Measurements from ENCODE around the gene IFNAR1. TPM values are rescaled to one million over a fixed set of nuclear protein-coding genes. Genes with fewer than 3 reads are reported as not detected.

The IFNAR1 gene
- total and polyA plus RNA-seq, 7 experiments from 2014 or later: 24.7 to 76.2 (median 56.9) TPM

DNA sequence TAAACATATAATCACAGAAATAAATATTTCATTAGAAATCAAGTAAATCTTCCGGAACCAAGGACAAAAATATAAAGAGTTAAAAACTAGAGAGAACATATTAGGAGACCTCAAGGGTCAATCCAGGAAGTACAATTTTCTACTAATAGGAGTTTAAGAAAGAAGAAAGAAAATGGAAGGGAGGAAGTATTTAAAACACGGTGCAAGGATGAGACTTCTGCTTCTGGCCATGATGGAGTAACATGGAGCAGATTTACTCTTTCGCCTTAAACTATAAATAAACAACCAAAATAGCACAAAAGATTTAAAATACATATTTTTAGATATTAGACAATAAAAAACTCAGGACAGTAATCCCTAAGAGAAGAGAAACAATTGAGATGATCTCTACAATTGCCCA, 12.6 kb upstream of the IFNAR1 start:
- no peak overlapping the region for H3K4me3 ChIP-seq (ENCODE audit: low read length)
- DNase-seq (no peak), ATAC-seq (no peak)
- ChIA-PET CTCF (interaction anchor here (0.6 to 0.9 kb wide), 2 partner anchors 73 to 80 kb away, joined by 3 read pairs; no protein-coding TSS in a partner anchor), POLR2A (interaction anchor here (0.6 kb wide), 1 partner anchor 13 kb away, joined by 4 read pairs; the partner anchor contains the start of gene IFNAR1)
- H3K36me3 ChIP-seq (ENCODE audit: control insufficient read depth in 2 of 3, insufficient read depth in 3 of 3, low read length in 3 of 3): no peaks in the 10 kb centered on the region
- peaks cover 3 to 24% (median 20%) of the 10 kb centered on the region in 7 donors for H3K4me1 Mint-ChIP-seq
- no peaks in the 10 kb centered on the region for H3K9me3 ChIP-seq (ENCODE audit: control insufficient read depth in 2 of 3, low read length in 3 of 3)
- no peak overlapping the region for H3K27ac ChIP-seq (ENCODE audit: low read depth, low read length)
- H3K4me1 ChIP-seq (ENCODE audit: control insufficient read depth in 2 of 2, insufficient read depth in 2 of 2, low read length in 2 of 2): peaks cover 0 to 12% of the 10 kb centered on the region in 2 donors
- H3K36me3 Mint-ChIP-seq: peaks cover 0 to 8% (median 0%) of the 10 kb centered on the region in 5 donors
- H3K27ac Mint-ChIP-seq: no peak overlapping the region
- H3K4me3 Mint-ChIP-seq: no peak overlapping the region
- H3K27me3 Mint-ChIP-seq: peaks cover 0 to 25% (median 0%) of the 10 kb centered on the region in 5 donors
- no peaks in the 10 kb centered on the region for H3K27me3 ChIP-seq (ENCODE audit: control insufficient read depth in 2 of 2, insufficient read depth in 2 of 2, low read length in 2 of 2)
- H3K9me3 Mint-ChIP-seq: peaks cover 0 to 7% (median under 1%) of the 10 kb centered on the region in 11 donors
- intact Hi-C loops (cut with micrococcal nuclease): no loop called here

DNA sequence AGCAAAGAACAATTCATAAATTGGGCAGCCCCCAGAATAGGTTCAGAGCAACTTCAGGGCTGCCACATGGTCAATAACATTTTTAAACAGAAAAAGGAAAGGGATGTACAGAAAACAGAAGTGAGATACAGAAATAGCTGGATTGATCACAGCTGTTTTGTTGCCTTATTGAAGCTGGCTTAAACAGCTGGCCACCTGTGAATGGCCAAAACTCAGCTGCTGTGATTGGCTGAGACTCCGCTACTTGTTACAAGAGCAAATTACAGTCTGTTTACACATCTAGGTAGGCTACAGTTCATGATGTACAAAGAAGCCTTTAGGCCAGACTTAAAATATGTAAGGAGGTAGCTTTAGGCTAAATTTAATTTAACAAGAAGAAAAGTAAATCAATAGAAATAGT, 11.6 kb upstream of the IFNAR1 start:
- no peak for DNase-seq
- no peak overlapping the region for H3K27ac ChIP-seq (ENCODE audit: low read depth, low read length)
- Mint-ChIP-seq H3K4me3 (no peak overlapping the region), H3K4me1 (peaks cover 3 to 14% (median 13%) of the 10 kb centered on the region in 7 donors), H3K27ac (no peak overlapping the region), H3K9me3 (peaks cover 0 to 7% (median 0%) of the 10 kb centered on the region in 11 donors), H3K36me3 (peaks cover 0 to 8% (median 0%) of the 10 kb centered on the region in 5 donors), H3K27me3 (peaks cover 0 to 34% (median 0%) of the 10 kb centered on the region in 5 donors)
- intact Hi-C loops (cut with micrococcal nuclease): no loop called here
- H3K4me3 ChIP-seq (ENCODE audit: low read length): no peak overlapping the region
- no peaks in the 10 kb centered on the region for H3K36me3 ChIP-seq (ENCODE audit: control insufficient read depth in 2 of 3, insufficient read depth in 3 of 3, low read length in 3 of 3)
- ChIA-PET POLR2A (interaction anchor here (0.6 to 2.6 kb wide), 4 partner anchors 12 to 51 kb away, joined by 3 to 8 read pairs (median 4); partner anchors contain the start of gene IFNAR1), CTCF (interaction anchor here (0.7 to 1.0 kb wide), 5 partner anchors 13 to 369 kb away, joined by 3 to 5 read pairs (median 3); no protein-coding TSS in a partner anchor)
- peaks cover 0 to 10% of the 10 kb centered on the region in 2 donors for H3K4me1 ChIP-seq (ENCODE audit: control insufficient read depth in 2 of 2, insufficient read depth in 2 of 2, low read length in 2 of 2)
- no peak for ATAC-seq
- H3K27me3 ChIP-seq (ENCODE audit: control insufficient read depth in 2 of 2, insufficient read depth in 2 of 2, low read length in 2 of 2): no peaks in the 10 kb centered on the region
- H3K9me3 ChIP-seq (ENCODE audit: control insufficient read depth in 2 of 3, low read length in 3 of 3): no peaks in the 10 kb centered on the region

DNA sequence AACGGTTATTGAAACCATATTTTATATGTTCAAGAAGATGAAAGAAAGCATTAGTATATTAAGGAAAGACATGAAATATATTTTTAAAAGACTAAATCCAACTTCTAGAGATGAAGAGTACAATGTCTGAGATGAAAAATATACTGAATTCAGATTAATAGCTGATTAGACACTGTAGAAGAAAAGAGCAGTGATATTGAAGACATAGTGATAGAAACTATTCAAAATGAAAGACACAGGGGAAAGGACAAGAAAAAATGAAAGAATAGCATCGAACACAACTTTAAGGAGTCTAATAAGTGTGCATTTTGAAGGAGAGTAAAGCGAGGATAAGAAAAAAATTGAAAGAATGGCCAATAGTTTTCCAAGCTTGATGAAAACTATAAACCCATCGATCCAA, 11.2 kb upstream of the IFNAR1 start:
- CTCF ChIA-PET: interaction anchor here (0.7 to 1.0 kb wide), 3 partner anchors 12 to 71 kb away, joined by 3 to 5 read pairs (median 3); no protein-coding TSS in a partner anchor
- Histone ChIP-seq H3K27ac (ENCODE audit: low read depth, low read length) (no peak overlapping the region), H3K36me3 (ENCODE audit: control insufficient read depth in 2 of 3, insufficient read depth in 3 of 3, low read length in 3 of 3) (no peaks in the 10 kb centered on the region), H3K4me1 (ENCODE audit: control insufficient read depth in 2 of 2, insufficient read depth in 2 of 2, low read length in 2 of 2) (peaks cover 0 to 6% of the 10 kb centered on the region in 2 donors), H3K4me3 (ENCODE audit: low read length) (no peak overlapping the region), H3K9me3 (ENCODE audit: control insufficient read depth in 2 of 3, low read length in 3 of 3) (no peaks in the 10 kb centered on the region), H3K27me3 (ENCODE audit: control insufficient read depth in 2 of 2, insufficient read depth in 2 of 2, low read length in 2 of 2) (no peaks in the 10 kb centered on the region)
- POLR2A ChIA-PET: interaction anchor here (0.6 to 2.6 kb wide), 4 partner anchors 12 to 52 kb away, joined by 3 to 8 read pairs (median 4); partner anchors contain the start of gene IFNAR1
- no peak overlapping the region for H3K4me3 Mint-ChIP-seq
- no peak overlapping the region for H3K27ac Mint-ChIP-seq
- DNase-seq (no peak), ATAC-seq (no peak)
- intact Hi-C loops (cut with micrococcal nuclease): no loop called here
- H3K9me3 Mint-ChIP-seq: peaks cover 0 to 7% (median 0%) of the 10 kb centered on the region in 11 donors
- H3K27me3 Mint-ChIP-seq: peaks cover 0 to 36% (median 0%) of the 10 kb centered on the region in 5 donors
- peaks cover 0 to 8% (median 0%) of the 10 kb centered on the region in 5 donors for H3K36me3 Mint-ChIP-seq
- H3K4me1 Mint-ChIP-seq: peaks cover 3 to 12% (median 9%) of the 10 kb centered on the region in 7 donors

DNA sequence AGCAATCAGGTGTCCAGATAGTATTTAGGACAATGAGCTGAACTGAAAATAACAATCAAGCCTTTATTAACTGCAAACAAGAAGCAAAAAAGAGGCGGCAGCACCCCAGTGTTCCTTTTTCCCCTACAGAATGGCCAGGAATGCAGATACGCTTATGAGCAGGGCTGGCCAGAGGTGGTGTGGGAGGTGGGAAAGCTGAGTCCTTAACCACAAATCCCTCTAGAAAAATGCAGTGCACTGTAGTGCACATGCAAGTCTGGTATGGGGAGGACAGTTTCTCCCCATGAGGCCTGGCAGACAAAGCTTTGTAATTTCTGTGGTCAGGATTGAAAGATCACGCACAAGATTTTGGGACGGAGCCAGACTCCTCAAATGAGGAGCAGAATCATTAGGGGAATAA, 10.7 kb upstream of the IFNAR1 start:
- DNase-seq (no peak), ATAC-seq (no peak)
- Histone ChIP-seq H3K27ac (ENCODE audit: low read depth, low read length) (no peak overlapping the region), H3K27me3 (ENCODE audit: control insufficient read depth in 2 of 2, insufficient read depth in 2 of 2, low read length in 2 of 2) (no peaks in the 10 kb centered on the region), H3K9me3 (ENCODE audit: control insufficient read depth in 2 of 3, low read length in 3 of 3) (no peaks in the 10 kb centered on the region), H3K4me3 (ENCODE audit: low read length) (no peak overlapping the region), H3K4me1 (ENCODE audit: control insufficient read depth in 2 of 2, insufficient read depth in 2 of 2, low read length in 2 of 2) (peaks cover 0 to under 1% of the 10 kb centered on the region in 2 donors), H3K36me3 (ENCODE audit: control insufficient read depth in 2 of 3, insufficient read depth in 3 of 3, low read length in 3 of 3) (no peaks in the 10 kb centered on the region)
- CTCF ChIA-PET: interaction anchor here (0.9 to 1.0 kb wide), 2 partner anchors 12 to 14 kb away, joined by 3 to 5 read pairs; no protein-coding TSS in a partner anchor
- Mint-ChIP-seq H3K9me3 (peaks cover 0 to 7% (median 0%) of the 10 kb centered on the region in 11 donors), H3K4me1 (peaks cover under 1 to 9% (median 4%) of the 10 kb centered on the region in 7 donors), H3K27me3 (peaks cover 0 to 36% (median 0%) of the 10 kb centered on the region in 5 donors), H3K4me3 (no peak overlapping the region), H3K36me3 (peaks cover 0 to 5% (median 0%) of the 10 kb centered on the region in 5 donors), H3K27ac (no peak overlapping the region)
- intact Hi-C loops (cut with micrococcal nuclease): no loop called here
- POLR2A ChIA-PET: interaction anchor here (0.8 to 2.6 kb wide), 3 partner anchors 11 to 52 kb away, joined by 4 to 8 read pairs (median 5); partner anchors contain the start of gene IFNAR1

DNA sequence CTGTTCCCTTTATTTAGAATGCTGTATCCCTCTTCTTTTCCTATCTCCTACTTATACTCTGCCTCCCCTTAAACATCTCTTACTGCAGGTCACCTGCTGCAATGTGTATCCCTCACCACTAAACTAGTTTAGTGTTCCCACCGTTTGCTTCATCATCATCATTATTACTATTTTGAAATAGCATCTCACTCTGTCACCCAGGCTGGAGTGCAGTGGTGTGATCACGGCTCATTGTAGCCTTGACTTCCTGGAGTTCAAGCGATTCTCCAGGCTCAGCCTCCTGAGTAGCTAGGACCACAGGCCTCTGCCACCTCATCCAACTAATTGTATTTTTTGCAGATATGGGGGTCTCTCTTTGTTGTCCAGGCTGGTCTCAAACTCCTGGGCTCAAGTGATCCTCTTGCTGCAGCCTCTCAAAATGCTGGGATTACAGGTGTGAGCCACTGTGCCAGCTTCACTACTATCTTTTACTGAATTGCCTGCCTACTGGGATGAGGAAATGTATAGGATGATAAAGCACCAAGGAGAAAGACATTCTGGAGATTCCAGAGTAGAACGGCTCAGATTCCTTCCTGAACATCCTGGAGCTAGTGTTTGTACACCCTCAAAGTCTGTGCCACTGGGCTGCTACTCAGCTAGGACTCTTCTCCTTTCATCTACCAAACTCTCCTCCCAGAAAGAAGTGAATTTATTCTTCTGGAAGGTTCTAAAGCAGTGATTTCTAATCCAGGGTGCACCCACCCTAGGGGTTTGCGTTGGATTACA, 8.6 kb upstream of the IFNAR1 start:
- no peak for DNase-seq
- peak overlapping the region in 1 of 9 donors; percentile 63 for H3K27ac Mint-ChIP-seq
- H3K4me1 Mint-ChIP-seq: peaks cover 0 to 7% (median 0%) of the 10 kb centered on the region in 7 donors
- intact Hi-C loops (cut with micrococcal nuclease): no loop called here
- Histone ChIP-seq H3K4me3 (ENCODE audit: low read length) (no peak overlapping the region), H3K27me3 (ENCODE audit: control insufficient read depth in 2 of 2, insufficient read depth in 2 of 2, low read length in 2 of 2) (no peaks in the 10 kb centered on the region), H3K9me3 (ENCODE audit: control insufficient read depth in 2 of 3, low read length in 3 of 3) (no peaks in the 10 kb centered on the region), H3K4me1 (ENCODE audit: control insufficient read depth in 2 of 2, insufficient read depth in 2 of 2, low read length in 2 of 2) (no peaks in the 10 kb centered on the region), H3K27ac (ENCODE audit: low read depth, low read length) (no peak overlapping the region), H3K36me3 (ENCODE audit: control insufficient read depth in 2 of 3, insufficient read depth in 3 of 3, low read length in 3 of 3) (no peaks in the 10 kb centered on the region)
- peaks cover 0 to 42% (median 0%) of the 10 kb centered on the region in 5 donors for H3K27me3 Mint-ChIP-seq
- H3K36me3 Mint-ChIP-seq: peaks cover 0 to 3% (median 0%) of the 10 kb centered on the region in 5 donors
- H3K4me3 Mint-ChIP-seq: no peak overlapping the region
- ATAC-seq: no peak
- CTCF ChIA-PET: interaction anchor here (0.6 to 1.8 kb wide), 3 partner anchors 11 to 118 kb away, joined by 3 to 6 read pairs (median 5); no protein-coding TSS in a partner anchor
- POLR2A ChIA-PET: interaction anchor here (2.6 kb wide), 1 partner anchor 46 kb away, joined by 8 read pairs; no protein-coding TSS in a partner anchor
- peaks cover 0 to 5% (median 0%) of the 10 kb centered on the region in 11 donors for H3K9me3 Mint-ChIP-seq

DNA sequence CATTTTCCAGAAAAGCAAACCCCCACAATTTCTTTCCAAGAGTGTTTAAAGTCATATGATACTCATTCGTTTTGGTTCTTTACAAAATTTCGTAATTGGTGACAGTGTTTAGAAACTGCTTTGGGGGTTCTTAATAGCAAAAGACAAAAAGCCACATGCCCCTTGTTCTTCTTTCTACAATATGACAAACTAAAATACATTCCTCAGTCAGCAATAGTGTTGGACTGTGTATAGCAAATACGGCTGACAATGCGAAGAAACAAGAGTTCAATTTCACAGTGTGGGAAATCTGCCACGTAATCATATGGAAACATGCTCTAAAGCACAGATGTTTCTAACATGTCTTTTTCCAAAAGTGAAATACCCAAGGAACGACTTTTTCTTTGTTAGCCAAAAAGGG, 7.6 kb upstream of the IFNAR1 start:
- intact Hi-C loops (cut with micrococcal nuclease): no loop called here
- no peak overlapping the region for H3K4me3 ChIP-seq (ENCODE audit: low read length)
- DNase-seq (no peak), ATAC-seq (no peak)
- peaks cover 0 to 3% (median 0%) of the 10 kb centered on the region in 5 donors for H3K36me3 Mint-ChIP-seq
- H3K4me1 Mint-ChIP-seq: peaks cover 0 to 7% (median 0%) of the 10 kb centered on the region in 7 donors
- H3K27ac Mint-ChIP-seq: no peak overlapping the region
- H3K27me3 Mint-ChIP-seq: peaks cover 0 to 41% (median 0%) of the 10 kb centered on the region in 5 donors
- H3K36me3 ChIP-seq (ENCODE audit: control insufficient read depth in 2 of 3, insufficient read depth in 3 of 3, low read length in 3 of 3): no peaks in the 10 kb centered on the region
- no peaks in the 10 kb centered on the region for H3K27me3 ChIP-seq (ENCODE audit: control insufficient read depth in 2 of 2, insufficient read depth in 2 of 2, low read length in 2 of 2)
- no peak overlapping the region for H3K4me3 Mint-ChIP-seq
- ChIA-PET CTCF (interaction anchor here (1.2 to 1.8 kb wide), 2 partner anchors 10 to 119 kb away, joined by 3 to 6 read pairs; no protein-coding TSS in a partner anchor), POLR2A (no interaction called here)
- H3K27ac ChIP-seq (ENCODE audit: low read depth, low read length): no peak overlapping the region
- H3K4me1 ChIP-seq (ENCODE audit: control insufficient read depth in 2 of 2, insufficient read depth in 2 of 2, low read length in 2 of 2): no peaks in the 10 kb centered on the region
- no peaks in the 10 kb centered on the region for H3K9me3 ChIP-seq (ENCODE audit: control insufficient read depth in 2 of 3, low read length in 3 of 3)
- H3K9me3 Mint-ChIP-seq: peaks cover 0 to 5% (median 0%) of the 10 kb centered on the region in 11 donors

Measured in naive thymus-derived CD4-positive, alpha-beta T cell (primary cell).